ENCODE measurements around the gene ACSL5.

- no peak for TF ChIP-seq POLR2A (IDR thresholded peaks at IDR 0.05; ENCODE audit: low read length)
- TF ChIP-seq GATA1 (IDR thresholded peaks at IDR 0.05; ENCODE audit: low read depth, low read length), result no peak
These were observed 11.3 kb downstream of the ACSL5 start for GRCh38 chr10:112385201-112385600.

Data from erythroblast (primary cell).